Stimulated activated CD4-positive, alpha-beta T cell treated with anti-CD3 and anti-CD28 coated beads, Interleukin-2, amount 100 ng/mL, for 24 hours (primary cell): ENCODE data around the gene OLFM1.
"Not testable (repeated sequence)": the region's sequence is repeated elsewhere in the genome, so short reads cannot be mapped to it uniquely, and the experiment has no call there.

Experiments
- DNase-seq, 2 donors: peaks; one replicate each; pipeline ENCODE4 v3.0.0-alpha.2; 2020

The OLFM1 gene

DNA sequence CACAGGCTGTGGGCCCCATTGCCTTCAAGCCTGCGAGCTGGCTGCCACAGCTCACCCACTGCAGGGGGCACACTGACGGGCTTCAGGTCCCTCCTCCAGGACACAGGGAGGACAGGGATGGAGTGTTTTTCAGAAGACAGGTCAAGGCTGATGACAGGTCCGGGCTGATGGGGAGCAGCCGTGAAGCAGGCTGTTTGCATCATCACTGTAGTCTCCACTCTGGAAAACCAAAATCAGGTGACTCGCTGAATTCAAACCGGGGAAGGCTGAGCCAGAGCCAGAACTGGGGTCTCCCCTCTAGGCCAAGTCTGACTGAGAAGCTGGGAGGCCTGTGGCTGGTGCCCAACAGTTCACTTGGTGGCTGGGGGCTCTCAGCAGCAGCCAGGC, 48.5 kb downstream of the OLFM1 start:
- DNase-seq: no peak

- no peak for DNase-seq
Observed at GRCh38 chr9:135136481-135136880, 49.0 kb downstream of the OLFM1 start.

- DNase-seq: no peak
Observed at GRCh38 chr9:135136991-135137832, 49.7 kb downstream of the OLFM1 start.

DNA sequence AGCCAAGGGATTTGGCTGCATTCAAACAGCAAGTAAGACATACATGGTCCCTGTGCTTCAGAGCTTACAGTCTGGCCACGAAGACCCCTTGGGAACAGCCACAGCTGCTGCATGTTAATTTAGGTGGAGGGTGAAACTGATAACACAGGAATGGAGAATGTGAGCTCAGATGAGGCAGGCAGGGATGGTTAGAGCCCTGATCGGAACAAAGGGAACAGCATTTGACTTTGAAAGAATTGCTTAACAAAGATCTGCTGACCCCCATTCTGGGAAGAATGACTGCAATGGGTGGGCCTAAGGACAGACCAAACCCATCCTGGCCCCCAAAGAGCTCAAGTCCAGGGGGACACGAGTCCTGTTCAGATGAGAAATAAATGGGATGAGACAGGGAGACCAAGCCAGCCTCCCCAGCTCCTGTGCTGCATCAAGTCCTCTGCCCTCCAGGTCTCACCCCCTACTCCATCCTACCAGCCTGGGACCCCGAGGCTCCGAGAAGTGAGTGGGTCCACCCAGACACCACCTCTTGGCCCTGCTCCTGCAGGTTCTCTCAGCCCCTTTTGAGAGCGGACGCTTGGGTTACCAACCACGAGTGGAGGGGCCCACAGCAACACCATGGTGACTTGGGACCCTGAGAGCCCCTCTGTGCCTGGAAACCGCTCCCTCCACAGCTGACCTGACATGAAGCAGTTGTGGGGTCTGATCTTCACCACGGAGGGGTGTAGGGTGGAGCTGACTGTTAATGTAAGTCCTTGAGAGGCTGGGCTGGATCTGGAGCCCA, 50.8 kb downstream of the OLFM1 start:
- no peak for DNase-seq

- DNase-seq: no peak
Observed at GRCh38 chr9:135139366-135139959, 52.0 kb downstream of the OLFM1 start.

- DNase-seq: no peak
Observed at GRCh38 chr9:135141183-135141774, 53.8 kb downstream of the OLFM1 start.

- no peak for DNase-seq
Observed at GRCh38 chr9:135144581-135145170, 57.2 kb downstream of the OLFM1 start.

DNA sequence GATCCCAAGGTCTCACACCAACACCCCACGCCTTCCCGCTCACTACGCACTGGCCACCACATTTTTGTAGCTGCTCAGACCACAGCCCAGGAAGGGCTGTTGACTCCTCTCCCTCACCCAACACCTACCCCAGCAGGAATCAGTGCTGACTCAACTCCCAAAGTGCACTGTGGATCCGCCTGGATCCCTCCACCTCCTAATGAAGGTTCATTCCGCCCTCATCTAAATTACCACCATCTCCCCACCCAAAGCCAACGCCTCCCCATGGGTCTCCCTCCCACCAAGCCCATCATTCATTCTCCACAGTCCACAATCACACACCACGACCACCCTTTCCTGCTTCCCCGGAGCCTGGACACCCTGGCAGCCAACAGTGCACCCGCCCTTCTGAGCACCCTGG, 57.8 kb downstream of the OLFM1 start:
- no peak for DNase-seq

DNA sequence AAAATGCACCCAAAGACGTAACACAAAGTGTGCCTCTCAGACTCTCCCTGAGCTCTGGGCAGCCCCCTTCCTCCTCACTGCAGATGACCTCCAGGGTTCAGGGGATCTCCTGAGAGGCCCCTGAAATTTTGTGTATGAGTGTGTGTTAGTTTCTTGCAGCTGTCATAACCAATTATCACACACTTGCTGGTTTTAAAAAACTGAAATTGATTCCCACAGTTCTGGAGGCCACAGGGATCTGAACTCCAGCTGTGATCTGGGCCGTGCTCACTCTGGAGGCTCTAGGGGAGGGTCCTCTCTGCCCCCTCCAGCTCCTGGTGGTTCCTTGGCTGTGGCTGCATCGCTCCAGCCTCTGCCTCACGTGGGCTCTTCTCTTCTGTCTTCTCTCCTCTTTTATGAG, 58.8 kb downstream of the OLFM1 start:
- DNase-seq: no peak

DNA sequence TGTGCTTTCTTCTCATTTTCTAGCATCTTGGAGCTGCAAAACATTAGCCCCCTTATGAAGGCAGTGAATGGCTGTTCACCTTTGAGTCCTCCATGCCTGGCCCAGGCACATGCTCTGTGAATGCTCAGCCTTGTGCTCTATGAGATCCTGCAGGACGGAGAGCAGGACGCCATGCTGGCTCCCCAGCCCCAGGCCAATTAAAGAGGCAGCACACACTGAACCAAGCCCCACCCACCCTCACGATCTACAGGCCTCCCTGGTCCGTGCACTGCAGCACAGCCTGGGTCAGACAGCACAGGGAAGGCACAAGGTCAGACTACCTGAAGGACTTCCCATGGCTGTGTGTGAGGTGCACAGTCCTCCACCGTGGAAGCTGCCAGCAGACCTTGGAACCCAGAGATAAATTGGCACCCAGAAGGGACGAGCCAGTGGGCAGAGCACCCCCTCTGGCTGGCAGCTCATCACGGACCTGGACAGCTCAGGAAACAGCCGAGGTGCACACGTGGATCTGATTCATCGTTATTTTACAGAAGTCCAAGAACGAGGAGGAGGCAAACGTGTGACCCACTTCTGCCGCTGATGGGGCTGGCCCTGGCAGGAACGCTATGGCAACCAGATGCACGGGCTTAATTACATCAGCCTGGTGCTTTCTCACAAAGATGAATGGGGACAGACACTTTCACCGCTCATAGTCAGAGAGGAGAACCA, 59.5 kb downstream of the OLFM1 start:
- DNase-seq: no peak

DNA sequence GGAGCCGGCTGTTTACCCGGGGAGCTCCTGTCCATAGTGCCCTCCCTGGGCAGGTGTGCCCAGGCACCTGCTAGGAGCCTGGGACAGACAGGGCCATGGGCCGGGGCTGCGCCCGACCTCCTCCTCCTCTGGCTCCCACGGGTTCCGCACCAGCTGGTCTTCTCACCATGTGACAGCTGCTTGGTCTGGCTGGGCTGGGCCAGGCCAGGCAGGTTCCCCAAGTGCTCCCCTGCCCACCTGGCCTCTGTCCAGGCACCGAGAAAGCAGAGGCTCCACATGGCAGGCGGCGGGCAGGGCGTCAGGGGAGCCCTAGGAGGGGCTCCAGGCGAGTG, 60.0 kb downstream of the OLFM1 start:
- no peak for DNase-seq

- DNase-seq: no peak
Observed at GRCh38 chr9:135147938-135148337, 60.5 kb downstream of the OLFM1 start.

DNA sequence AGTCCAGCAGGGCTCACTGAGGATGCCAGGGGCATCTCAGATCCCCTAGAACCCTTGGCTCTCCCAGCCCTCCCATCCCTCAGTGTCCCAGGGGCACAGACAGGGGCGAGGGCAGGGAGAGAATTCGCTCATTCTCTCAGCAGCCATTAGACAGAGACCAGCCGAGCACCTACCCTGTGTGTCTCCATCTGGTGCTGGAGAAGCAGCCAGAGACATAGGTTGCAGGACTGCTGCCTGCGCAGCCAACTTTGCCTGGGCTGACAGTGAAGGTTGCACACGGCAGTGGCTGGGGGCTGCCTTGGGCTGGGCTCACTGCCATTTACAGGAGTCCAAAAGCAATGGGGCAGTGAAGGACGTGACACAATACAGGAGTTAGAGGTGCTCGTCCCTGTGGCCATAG, 60.9 kb downstream of the OLFM1 start:
- DNase-seq: no peak

- DNase-seq: not testable (repeated sequence)
Observed at GRCh38 chr9:135149901-135150300, 62.4 kb downstream of the OLFM1 start.

GRCh38 chr9:135150981-135151380, 63.5 kb downstream of the OLFM1 start:
- DNase-seq: no peak

DNA sequence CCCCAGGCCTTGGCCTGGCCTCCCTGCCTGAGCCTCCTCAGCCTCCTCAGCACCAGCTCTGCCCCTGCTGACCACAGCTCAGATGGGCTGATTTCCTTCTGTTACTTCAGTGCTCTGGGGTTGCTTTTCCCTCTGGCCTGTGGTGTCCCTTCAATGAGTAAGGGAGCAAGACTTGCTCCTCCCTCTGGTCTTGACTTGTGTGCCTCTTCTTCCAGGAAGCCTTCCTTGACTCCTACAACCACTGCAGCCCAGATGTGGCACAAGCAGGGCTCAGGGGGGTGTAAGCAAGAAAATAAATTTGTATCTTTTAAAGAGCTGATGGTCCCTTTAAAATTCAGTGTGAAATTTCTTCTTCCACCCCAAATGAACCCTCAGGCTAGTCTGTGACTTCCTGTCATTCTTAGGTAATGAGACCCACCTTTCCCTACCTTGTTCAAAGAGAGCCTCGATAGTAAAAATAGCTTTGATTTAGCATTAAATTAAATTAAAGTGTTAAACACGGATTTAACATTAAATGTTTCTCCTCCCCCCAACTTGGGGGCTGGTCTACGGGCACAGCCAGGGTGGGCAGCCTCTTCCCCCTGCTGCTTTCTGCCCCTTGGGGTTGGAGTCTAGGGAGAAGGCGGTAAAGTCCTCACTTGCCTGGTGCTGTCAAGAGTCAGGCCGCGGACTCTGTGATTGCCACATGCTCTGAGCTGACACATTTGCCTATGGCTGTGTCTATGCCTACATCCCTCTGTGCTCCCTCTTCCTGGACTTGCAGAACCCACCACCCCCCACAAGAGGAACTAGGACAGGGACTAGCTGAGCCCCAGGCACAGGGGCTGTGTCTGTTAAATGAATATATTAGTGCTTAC, 64.5 kb downstream of the OLFM1 start:
- no peak for DNase-seq

- no peak for DNase-seq
Observed at GRCh38 chr9:135152614-135153334, 65.3 kb downstream of the OLFM1 start.

DNA sequence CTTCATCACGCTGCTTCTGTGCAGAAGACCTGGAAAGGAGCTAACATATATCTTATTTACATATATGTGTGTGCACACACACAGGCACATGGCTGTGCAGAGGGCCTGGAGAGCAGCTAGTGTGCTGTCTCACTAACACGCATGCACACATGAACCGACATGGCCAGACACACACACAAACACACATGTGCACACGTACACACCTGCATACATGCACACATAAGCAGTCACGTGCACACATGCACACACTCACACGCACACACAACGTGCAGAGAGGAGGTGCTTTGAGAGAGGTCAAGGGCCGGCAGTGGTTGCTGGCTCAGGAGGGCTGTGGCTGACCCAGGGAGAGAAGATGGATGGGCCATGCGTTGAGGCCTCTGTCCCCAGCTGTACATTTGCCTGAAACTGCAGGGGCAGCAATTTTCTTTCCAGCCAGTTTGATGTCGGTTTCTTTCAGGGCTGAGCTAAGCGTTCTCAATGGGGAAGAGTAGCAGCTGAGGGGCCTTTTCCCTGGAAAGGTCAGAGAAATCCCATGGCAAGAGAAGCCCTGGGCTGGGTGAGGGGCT, 66.7 kb downstream of the OLFM1 start:
- no peak for DNase-seq

DNA sequence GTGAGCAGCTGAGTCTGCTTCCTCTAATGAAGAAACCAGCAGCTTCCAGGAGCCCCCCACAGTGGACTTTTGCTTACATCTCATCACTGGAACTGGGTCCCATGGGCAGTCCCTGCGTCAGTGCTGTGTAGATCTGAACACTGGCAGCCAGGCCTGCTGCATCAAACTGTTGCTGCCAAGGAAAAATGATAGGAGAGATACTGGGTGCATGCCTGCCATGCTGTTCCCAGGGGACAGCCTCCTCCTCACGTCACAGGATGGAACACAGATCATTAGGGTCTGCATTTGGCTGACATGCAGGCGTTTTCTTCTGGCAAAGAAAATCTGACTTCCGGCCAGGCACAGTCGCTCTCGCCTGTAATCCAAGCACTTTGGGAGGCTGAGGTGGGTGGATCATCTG, 67.9 kb downstream of the OLFM1 start:
- no peak for DNase-seq
